Cardiac septum (tissue), 1 donor: Measurements from ENCODE around the gene TRMO. TPM values are rescaled to one million over a fixed set of nuclear protein-coding genes. Genes with fewer than 3 reads are reported as not detected.

Experiments used
- DNase-seq: peaks from one replicate; pipeline ENCODE4 v3.0.0-alpha.2; 2020; ENCODE audit warnings: low spot score
- intact Hi-C: fragments of 100-400 bp; cut with DNase I; formaldehyde crosslinking; loops from one replicate; pipeline ENCODE4 v1.14.0; 2022
- total RNA-seq: library from RNA; stranded (reverse); fragmentation: NEBNext Ultra II Directional; extraction: Animal tissue kit (Norgen Biotek cat#: 25700); gene quantifications from one replicate; pipeline ENCODE4 v1.2.1, GENCODE V29; 2021
- donor health status: DM: no; HTN: no; CAD: no.

The TRMO gene
- total RNA-seq, 1 donor from 2014 or later = 7.3 TPM

GRCh38 chr9:97908705-97909104 is 13.6 kb downstream of the TRMO start:
- no peak for DNase-seq
- intact Hi-C loops = no loop called here

- peak; percentile 79 for DNase-seq
- intact Hi-C loops = no loop called here
Measured at GRCh38 chr9:97907632-97908031, 14.7 kb downstream of the TRMO start.

GRCh38 chr9:97907046-97907445 is 15.3 kb downstream of the TRMO start:
- intact Hi-C loops = no loop called here
- peak; percentile 84 for DNase-seq

GRCh38 chr9:97906236-97906831 is 16.0 kb downstream of the TRMO start:
- intact Hi-C loops = no loop called here
- DNase-seq = no peak

- intact Hi-C loops = no loop called here
- DNase-seq = no peak
Measured at GRCh38 chr9:97905228-97905627, 17.1 kb downstream of the TRMO start.

- no peak for DNase-seq
- intact Hi-C loops = no loop called here
Measured at GRCh38 chr9:97904725-97905124, 17.6 kb downstream of the TRMO start.

GRCh38 chr9:97903177-97903576 is 19.1 kb downstream of the TRMO start:
- intact Hi-C loops = no loop called here
- no peak for DNase-seq

- DNase-seq = no peak
- intact Hi-C loops = loop anchor here (2.0 kb wide), 1 partner anchor 190 kb away; no protein-coding TSS in a partner anchor
Measured at GRCh38 chr9:97900738-97901565, 21.3 kb downstream of the TRMO start.

- DNase-seq = no peak
- intact Hi-C loops = loop anchor here (2.0 kb wide), 1 partner anchor 189 kb away; no protein-coding TSS in a partner anchor
Measured at GRCh38 chr9:97900103-97900737, 22.1 kb downstream of the TRMO start.

GRCh38 chr9:97895695-97896332 is 26.5 kb downstream of the TRMO start:
- intact Hi-C loops = no loop called here
- no peak for DNase-seq

GRCh38 chr9:97895211-97895610 is 27.1 kb downstream of the TRMO start:
- intact Hi-C loops = no loop called here
- DNase-seq = no peak

- DNase-seq = no peak
- intact Hi-C loops = no loop called here
Measured at GRCh38 chr9:97892421-97892820, 29.9 kb downstream of the TRMO start.

GRCh38 chr9:97891736-97892135 is 30.6 kb downstream of the TRMO start:
- intact Hi-C loops = no loop called here
- no peak for DNase-seq

- intact Hi-C loops = no loop called here
Measured at GRCh38 chr9:97889941-97890887, 32.1 kb downstream of the TRMO start.

GRCh38 chr9:97880336-97880735 is 42.0 kb downstream of the TRMO start:
- DNase-seq = no peak
- intact Hi-C loops = loop anchor here (5.0 kb wide), 1 partner anchor 158 kb away; no protein-coding TSS in a partner anchor

More at GRCh38 chr9:97889941-97890887, 32.1 kb downstream of the TRMO start:
- no peak for DNase-seq

GRCh38 chr9:97876061-97876460 is 46.2 kb downstream of the TRMO start:
- intact Hi-C loops = no loop called here
- DNase-seq = no peak

GRCh38 chr9:97875111-97875510 is 47.2 kb downstream of the TRMO start:
- intact Hi-C loops = no loop called here
- DNase-seq = no peak

GRCh38 chr9:97874624-97875023 is 47.7 kb downstream of the TRMO start:
- intact Hi-C loops = no loop called here

GRCh38 chr9:97873882-97874281 is 48.4 kb downstream of the TRMO start:
- intact Hi-C loops = no loop called here

More at GRCh38 chr9:97874624-97875023, 47.7 kb downstream of the TRMO start:
- no peak for DNase-seq

More at GRCh38 chr9:97873882-97874281, 48.4 kb downstream of the TRMO start:
- DNase-seq = no peak
